GM23338 (cell line): ENCODE results near the gene CHN2. TPM values are rescaled to one million over a fixed set of nuclear protein-coding genes. Genes with fewer than 3 reads are reported as not detected.

ENCODE experiments used
- ATAC-seq: fragments of 200-7000 bp; cut with Tn5 transposase; 3 replicates; pipeline ENCODE4 v1.9.1; 2020
- DNase-seq: peaks from one replicate; pipeline ENCODE4 v3.0.0-alpha.2; 2015; ENCODE audit warnings: low spot score
- H2AFZ ChIP-seq: fragments of 200-600 bp; sonication (generic); 2 replicates; pipeline ENCODE4 v1.8.0; 2016; ENCODE audit warnings: antibody characterized with exemption, mild to moderate bottlenecking, moderate library complexity
- H3F3A ChIP-seq: fragments of 200-600 bp; sonication (generic); replicated peaks from 2 replicates; pipeline ENCODE4 v1.8.0; 2017; ENCODE audit warnings: antibody characterized with exemption, mixed run types, low read depth
- H3K27ac ChIP-seq: fragments of 200-600 bp; sonication (generic); 2 replicates; pipeline ENCODE4 v1.6.1; 2016; ENCODE audit warnings: low read depth
- H3K27me3 ChIP-seq: fragments of 200-600 bp; sonication (generic); 2 replicates; pipeline ENCODE4 v1.8.0; 2016; ENCODE audit warnings: mild to moderate bottlenecking, mixed run types, moderate library complexity; ENCODE audit not compliant: insufficient read depth
- H3K36me3 ChIP-seq: fragments of 200-600 bp; sonication (generic); 2 replicates; pipeline ENCODE4 v1.8.0; 2016; ENCODE audit warnings: mild to moderate bottlenecking; ENCODE audit not compliant: insufficient read depth
- H3K4me1 ChIP-seq: fragments of 200-600 bp; sonication (generic); 2 replicates; pipeline ENCODE4 v1.8.0; 2016; ENCODE audit warnings: mild to moderate bottlenecking, moderate library complexity; ENCODE audit not compliant: insufficient read depth
- H3K4me2 ChIP-seq: fragments of 200-600 bp; sonication (generic); 2 replicates; pipeline ENCODE4 v1.7.1; 2017; ENCODE audit warnings: mixed run types
- H3K4me3 ChIP-seq: fragments of 200-600 bp; sonication (generic); 2 replicates; pipeline ENCODE4 v1.6.1; 2016; ENCODE audit warnings: mixed run types
- H3K79me2 ChIP-seq: fragments of 200-600 bp; sonication (generic); replicated peaks from 2 replicates; pipeline ENCODE4 v1.8.0; 2017; ENCODE audit warnings: mild to moderate bottlenecking; ENCODE audit not compliant: insufficient read depth
- H3K9me2 ChIP-seq: fragments of 200-600 bp; sonication (generic); 2 replicates; pipeline ENCODE4 v1.8.0; 2017; ENCODE audit not compliant: insufficient read depth
- H4K20me1 ChIP-seq: fragments of 200-600 bp; sonication (generic); replicated peaks from 2 replicates; pipeline ENCODE4 v1.8.0; 2017; ENCODE audit warnings: mild to moderate bottlenecking; ENCODE audit not compliant: insufficient read depth
- H3K27ac Mint-ChIP-seq: 2 replicates; pipeline ENCODE4 v1.8.0; 2020; ENCODE audit warnings: inconsistent platforms, mild to moderate bottlenecking, moderate library complexity, mixed read lengths
- H3K27me3 Mint-ChIP-seq: 3 replicates; pipeline ENCODE4 v1.8.0; 2022; ENCODE audit warnings: low read depth, mild to moderate bottlenecking, moderate library complexity, mixed read lengths, inconsistent platforms; ENCODE audit not compliant: insufficient read depth, poor library complexity
- H3K36me3 Mint-ChIP-seq: 3 replicates; pipeline ENCODE4 v1.8.0; 2021; ENCODE audit warnings: low read depth, mild to moderate bottlenecking, inconsistent platforms, moderate library complexity, mixed read lengths
- H3K4me1 Mint-ChIP-seq: 3 replicates; pipeline ENCODE4 v1.8.0; 2020; ENCODE audit warnings: mild to moderate bottlenecking, inconsistent platforms, mixed read lengths
- H3K4me3 Mint-ChIP-seq: 3 replicates; pipeline ENCODE4 v1.8.0; 2021; ENCODE audit warnings: moderate library complexity, mild to moderate bottlenecking, inconsistent platforms, mixed read lengths
- H3K9me3 Mint-ChIP-seq: 3 replicates; pipeline ENCODE4 v1.8.0; 2020; ENCODE audit warnings: moderate library complexity, mild to moderate bottlenecking, inconsistent platforms, mixed read lengths
- CREB1 ChIP-seq: fragments of 250-450 bp; sonication (Bioruptor Pico); IDR thresholded peaks from 2 replicates; pipeline ENCODE4 v1.5.0; 2020; ENCODE audit warnings: low read depth, mild to moderate bottlenecking, moderate library complexity
- EZH2 ChIP-seq: fragments of 200-600 bp; sonication (generic); IDR thresholded peaks from one replicate; pipeline ENCODE4 v1.8.0; 2017; ENCODE audit warnings: antibody characterized with exemption, mild to moderate bottlenecking, low read depth; ENCODE audit not compliant: unreplicated experiment
- EZH2phosphoT487 ChIP-seq: fragments of 200-600 bp; sonication (generic); IDR thresholded peaks from one replicate; pipeline ENCODE4 v1.8.1; 2018; ENCODE audit warnings: antibody characterized with exemption; ENCODE audit not compliant: unreplicated experiment
- JUNB ChIP-seq: IDR thresholded peaks from one replicate; pipeline ENCODE4 v1.6.1; 2016; ENCODE audit warnings: antibody characterized with exemption; ENCODE audit not compliant: unreplicated experiment
- NANOG ChIP-seq: IDR thresholded peaks from 2 replicates; pipeline ENCODE4 v1.6.1; 2016; ENCODE audit warnings: antibody characterized with exemption, borderline replicate concordance
- POLR2AphosphoS5 ChIP-seq: IDR thresholded peaks from 2 replicates; pipeline ENCODE4 v1.6.1; 2016; ENCODE audit warnings: antibody characterized with exemption, low read depth
- STAT1 ChIP-seq: IDR thresholded peaks from one replicate; pipeline ENCODE4 v1.6.1; 2016; ENCODE audit warnings: antibody characterized with exemption; ENCODE audit not compliant: unreplicated experiment
- ZNF114 ChIP-seq: fragments of 250-450 bp; sonication (Bioruptor Pico); IDR thresholded peaks from 2 replicates; pipeline ENCODE4 v1.5.0; 2020; ENCODE audit warnings: mild to moderate bottlenecking, moderate library complexity
- ZNF331 ChIP-seq: fragments of 250-450 bp; sonication (Bioruptor Pico); IDR thresholded peaks from 2 replicates; pipeline ENCODE4 v1.5.0; 2020; ENCODE audit warnings: low read depth, mild to moderate bottlenecking, moderate library complexity
- polyA plus RNA-seq: library from polyadenylated mRNA; unstranded; fragments of >200 nt; fragmentation: Nextera tagmentation; extraction: Ambion mirVana; gene quantifications from 2 replicates; pipeline ENCODE4 v1.2.1, GENCODE V29; 2016
- total RNA-seq: library from RNA; depleted of rRNA; stranded (reverse); fragments of >200 nt; shearing (Covaris generic); gene quantifications from 2 replicates; pipeline ENCODE4 v1.2.3, GENCODE V29; 2014
- TF ChIP-seq, protein P1 (sequence below): IDR thresholded peaks from one replicate; pipeline ENCODE4 v1.6.1; 2018; ENCODE audit warnings: antibody characterized with exemption; ENCODE audit not compliant: unreplicated experiment
- TF ChIP-seq, protein P2 (sequence below): fragments of 250-450 bp; sonication (Bioruptor Pico); IDR thresholded peaks from 2 replicates; pipeline ENCODE4 v1.5.0; 2020; ENCODE audit warnings: mild to moderate bottlenecking, moderate library complexity
- TF ChIP-seq, protein P3 (sequence below), 2 experiments: fragments of 200-600 bp in 1 of 2; sonication (generic) in 1 of 2; conservative IDR thresholded peaks; 2 replicates each; pipeline versions ENCODE4 v1.5.1 to v1.6.1; 2016 to 2017; ENCODE audit warnings: antibody characterized with exemption in 2 of 2, low read depth in 2 of 2, mild to moderate bottlenecking in 2 of 2, moderate library complexity in 1 of 2
- TF ChIP-seq, protein P4 (sequence below): IDR thresholded peaks from 2 replicates; pipeline ENCODE4 v1.6.1; 2016; ENCODE audit warnings: antibody characterized with exemption

CHN2 gene
- total and polyA plus RNA-seq, 2 experiments from 2014 or later: 6.1 to 7.5 TPM

DNA sequence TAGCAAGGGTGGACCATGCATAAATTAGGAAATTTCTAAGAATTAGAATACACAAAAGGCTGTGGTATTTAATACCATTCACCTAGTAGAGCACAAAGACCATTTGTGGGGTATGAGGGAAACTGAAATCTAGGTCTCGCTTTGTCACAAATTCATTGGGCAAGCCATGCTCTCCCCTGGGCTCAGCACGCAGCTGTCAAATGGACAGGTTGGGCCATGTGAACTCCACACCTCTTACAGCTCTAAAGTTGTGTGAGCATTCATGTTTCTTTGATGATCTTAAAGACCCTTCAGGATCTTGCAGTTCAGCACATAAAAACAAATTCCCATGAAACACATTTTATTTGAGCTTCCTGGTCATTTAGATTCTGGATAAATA, 121.3 kb downstream of the CHN2 start:
- Mint-ChIP-seq H3K4me1 (peaks cover 17% of the 10 kb centered on the region), H3K27me3 (peaks cover 3% of the 10 kb centered on the region), H3K9me3 (peaks cover 4% of the 10 kb centered on the region; the same call in 2 of the 3 replicates), H3K27ac (no peak overlapping the region), H3K4me3 (no peak overlapping the region), H3K36me3 (peaks cover 3% of the 10 kb centered on the region; the same call in 1 of the 3 replicates)
- Histone ChIP-seq H3F3A (no peaks in the 10 kb centered on the region), H3K27me3 (no peaks in the 10 kb centered on the region), H3K4me3 (no peak overlapping the region), H2AFZ (no peak overlapping the region), H3K79me2 (no peaks in the 10 kb centered on the region), H3K4me1 (peaks cover 25% of the 10 kb centered on the region), H4K20me1 (no peaks in the 10 kb centered on the region), H3K27ac (no peak overlapping the region), H3K4me2 (no peak overlapping the region), H3K36me3 (no peaks in the 10 kb centered on the region), H3K9me2 (no peaks in the 10 kb centered on the region)
- no peak for DNase-seq
- TF ChIP-seq EZH2 (no peak), CREB1 (no peak), ZNF114 (CRISPR knock-in tag) (no peak), JUNB (no peak), POLR2AphosphoS5 (no peak), ZNF331 (CRISPR knock-in tag) (no peak), STAT1 (no peak), EZH2phosphoT487 (no peak), NANOG (no peak)
- TF ChIP-seq, protein P1, sequence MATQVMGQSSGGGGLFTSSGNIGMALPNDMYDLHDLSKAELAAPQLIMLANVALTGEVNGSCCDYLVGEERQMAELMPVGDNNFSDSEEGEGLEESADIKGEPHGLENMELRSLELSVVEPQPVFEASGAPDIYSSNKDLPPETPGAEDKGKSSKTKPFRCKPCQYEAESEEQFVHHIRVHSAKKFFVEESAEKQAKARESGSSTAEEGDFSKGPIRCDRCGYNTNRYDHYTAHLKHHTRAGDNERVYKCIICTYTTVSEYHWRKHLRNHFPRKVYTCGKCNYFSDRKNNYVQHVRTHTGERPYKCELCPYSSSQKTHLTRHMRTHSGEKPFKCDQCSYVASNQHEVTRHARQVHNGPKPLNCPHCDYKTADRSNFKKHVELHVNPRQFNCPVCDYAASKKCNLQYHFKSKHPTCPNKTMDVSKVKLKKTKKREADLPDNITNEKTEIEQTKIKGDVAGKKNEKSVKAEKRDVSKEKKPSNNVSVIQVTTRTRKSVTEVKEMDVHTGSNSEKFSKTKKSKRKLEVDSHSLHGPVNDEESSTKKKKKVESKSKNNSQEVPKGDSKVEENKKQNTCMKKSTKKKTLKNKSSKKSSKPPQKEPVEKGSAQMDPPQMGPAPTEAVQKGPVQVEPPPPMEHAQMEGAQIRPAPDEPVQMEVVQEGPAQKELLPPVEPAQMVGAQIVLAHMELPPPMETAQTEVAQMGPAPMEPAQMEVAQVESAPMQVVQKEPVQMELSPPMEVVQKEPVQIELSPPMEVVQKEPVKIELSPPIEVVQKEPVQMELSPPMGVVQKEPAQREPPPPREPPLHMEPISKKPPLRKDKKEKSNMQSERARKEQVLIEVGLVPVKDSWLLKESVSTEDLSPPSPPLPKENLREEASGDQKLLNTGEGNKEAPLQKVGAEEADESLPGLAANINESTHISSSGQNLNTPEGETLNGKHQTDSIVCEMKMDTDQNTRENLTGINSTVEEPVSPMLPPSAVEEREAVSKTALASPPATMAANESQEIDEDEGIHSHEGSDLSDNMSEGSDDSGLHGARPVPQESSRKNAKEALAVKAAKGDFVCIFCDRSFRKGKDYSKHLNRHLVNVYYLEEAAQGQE: no peak
- TF ChIP-seq, protein P2, sequence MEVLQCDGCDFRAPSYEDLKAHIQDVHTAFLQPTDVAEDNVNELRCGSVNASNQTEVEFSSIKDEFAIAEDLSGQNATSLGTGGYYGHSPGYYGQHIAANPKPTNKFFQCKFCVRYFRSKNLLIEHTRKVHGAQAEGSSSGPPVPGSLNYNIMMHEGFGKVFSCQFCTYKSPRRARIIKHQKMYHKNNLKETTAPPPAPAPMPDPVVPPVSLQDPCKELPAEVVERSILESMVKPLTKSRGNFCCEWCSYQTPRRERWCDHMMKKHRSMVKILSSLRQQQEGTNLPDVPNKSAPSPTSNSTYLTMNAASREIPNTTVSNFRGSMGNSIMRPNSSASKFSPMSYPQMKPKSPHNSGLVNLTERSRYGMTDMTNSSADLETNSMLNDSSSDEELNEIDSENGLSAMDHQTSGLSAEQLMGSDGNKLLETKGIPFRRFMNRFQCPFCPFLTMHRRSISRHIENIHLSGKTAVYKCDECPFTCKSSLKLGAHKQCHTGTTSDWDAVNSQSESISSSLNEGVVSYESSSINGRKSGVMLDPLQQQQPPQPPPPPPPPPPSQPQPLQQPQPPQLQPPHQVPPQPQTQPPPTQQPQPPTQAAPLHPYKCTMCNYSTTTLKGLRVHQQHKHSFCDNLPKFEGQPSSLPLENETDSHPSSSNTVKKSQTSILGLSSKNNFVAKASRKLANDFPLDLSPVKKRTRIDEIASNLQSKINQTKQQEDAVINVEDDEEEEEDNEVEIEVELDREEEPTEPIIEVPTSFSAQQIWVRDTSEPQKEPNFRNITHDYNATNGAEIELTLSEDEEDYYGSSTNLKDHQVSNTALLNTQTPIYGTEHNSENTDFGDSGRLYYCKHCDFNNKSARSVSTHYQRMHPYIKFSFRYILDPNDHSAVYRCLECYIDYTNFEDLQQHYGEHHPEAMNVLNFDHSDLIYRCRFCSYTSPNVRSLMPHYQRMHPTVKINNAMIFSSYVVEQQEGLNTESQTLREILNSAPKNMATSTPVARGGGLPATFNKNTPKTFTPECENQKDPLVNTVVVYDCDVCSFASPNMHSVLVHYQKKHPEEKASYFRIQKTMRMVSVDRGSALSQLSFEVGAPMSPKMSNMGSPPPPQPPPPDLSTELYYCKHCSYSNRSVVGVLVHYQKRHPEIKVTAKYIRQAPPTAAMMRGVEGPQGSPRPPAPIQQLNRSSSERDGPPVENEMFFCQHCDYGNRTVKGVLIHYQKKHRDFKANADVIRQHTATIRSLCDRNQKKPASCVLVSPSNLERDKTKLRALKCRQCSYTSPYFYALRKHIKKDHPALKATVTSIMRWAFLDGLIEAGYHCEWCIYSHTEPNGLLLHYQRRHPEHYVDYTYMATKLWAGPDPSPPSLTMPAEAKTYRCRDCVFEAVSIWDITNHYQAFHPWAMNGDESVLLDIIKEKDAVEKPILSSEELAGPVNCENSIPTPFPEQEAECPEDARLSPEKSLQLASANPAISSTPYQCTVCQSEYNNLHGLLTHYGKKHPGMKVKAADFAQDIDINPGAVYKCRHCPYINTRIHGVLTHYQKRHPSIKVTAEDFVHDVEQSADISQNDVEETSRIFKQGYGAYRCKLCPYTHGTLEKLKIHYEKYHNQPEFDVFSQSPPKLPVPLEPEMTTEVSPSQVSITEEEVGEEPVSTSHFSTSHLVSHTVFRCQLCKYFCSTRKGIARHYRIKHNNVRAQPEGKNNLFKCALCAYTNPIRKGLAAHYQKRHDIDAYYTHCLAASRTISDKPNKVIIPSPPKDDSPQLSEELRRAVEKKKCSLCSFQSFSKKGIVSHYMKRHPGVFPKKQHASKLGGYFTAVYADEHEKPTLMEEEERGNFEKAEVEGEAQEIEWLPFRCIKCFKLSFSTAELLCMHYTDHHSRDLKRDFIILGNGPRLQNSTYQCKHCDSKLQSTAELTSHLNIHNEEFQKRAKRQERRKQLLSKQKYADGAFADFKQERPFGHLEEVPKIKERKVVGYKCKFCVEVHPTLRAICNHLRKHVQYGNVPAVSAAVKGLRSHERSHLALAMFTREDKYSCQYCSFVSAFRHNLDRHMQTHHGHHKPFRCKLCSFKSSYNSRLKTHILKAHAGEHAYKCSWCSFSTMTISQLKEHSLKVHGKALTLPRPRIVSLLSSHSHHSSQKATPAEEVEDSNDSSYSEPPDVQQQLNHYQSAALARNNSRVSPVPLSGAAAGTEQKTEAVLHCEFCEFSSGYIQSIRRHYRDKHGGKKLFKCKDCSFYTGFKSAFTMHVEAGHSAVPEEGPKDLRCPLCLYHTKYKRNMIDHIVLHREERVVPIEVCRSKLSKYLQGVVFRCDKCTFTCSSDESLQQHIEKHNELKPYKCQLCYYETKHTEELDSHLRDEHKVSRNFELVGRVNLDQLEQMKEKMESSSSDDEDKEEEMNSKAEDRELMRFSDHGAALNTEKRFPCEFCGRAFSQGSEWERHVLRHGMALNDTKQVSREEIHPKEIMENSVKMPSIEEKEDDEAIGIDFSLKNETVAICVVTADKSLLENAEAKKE: no peak
- TF ChIP-seq, protein P3, sequence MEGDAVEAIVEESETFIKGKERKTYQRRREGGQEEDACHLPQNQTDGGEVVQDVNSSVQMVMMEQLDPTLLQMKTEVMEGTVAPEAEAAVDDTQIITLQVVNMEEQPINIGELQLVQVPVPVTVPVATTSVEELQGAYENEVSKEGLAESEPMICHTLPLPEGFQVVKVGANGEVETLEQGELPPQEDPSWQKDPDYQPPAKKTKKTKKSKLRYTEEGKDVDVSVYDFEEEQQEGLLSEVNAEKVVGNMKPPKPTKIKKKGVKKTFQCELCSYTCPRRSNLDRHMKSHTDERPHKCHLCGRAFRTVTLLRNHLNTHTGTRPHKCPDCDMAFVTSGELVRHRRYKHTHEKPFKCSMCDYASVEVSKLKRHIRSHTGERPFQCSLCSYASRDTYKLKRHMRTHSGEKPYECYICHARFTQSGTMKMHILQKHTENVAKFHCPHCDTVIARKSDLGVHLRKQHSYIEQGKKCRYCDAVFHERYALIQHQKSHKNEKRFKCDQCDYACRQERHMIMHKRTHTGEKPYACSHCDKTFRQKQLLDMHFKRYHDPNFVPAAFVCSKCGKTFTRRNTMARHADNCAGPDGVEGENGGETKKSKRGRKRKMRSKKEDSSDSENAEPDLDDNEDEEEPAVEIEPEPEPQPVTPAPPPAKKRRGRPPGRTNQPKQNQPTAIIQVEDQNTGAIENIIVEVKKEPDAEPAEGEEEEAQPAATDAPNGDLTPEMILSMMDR (conservative IDR thresholded peaks at IDR 0.05; ENCODE audit: low read depth in 2 of 2): no peak
- TF ChIP-seq, protein P4, sequence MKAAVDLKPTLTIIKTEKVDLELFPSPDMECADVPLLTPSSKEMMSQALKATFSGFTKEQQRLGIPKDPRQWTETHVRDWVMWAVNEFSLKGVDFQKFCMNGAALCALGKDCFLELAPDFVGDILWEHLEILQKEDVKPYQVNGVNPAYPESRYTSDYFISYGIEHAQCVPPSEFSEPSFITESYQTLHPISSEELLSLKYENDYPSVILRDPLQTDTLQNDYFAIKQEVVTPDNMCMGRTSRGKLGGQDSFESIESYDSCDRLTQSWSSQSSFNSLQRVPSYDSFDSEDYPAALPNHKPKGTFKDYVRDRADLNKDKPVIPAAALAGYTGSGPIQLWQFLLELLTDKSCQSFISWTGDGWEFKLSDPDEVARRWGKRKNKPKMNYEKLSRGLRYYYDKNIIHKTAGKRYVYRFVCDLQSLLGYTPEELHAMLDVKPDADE: no peak
- no peak for ATAC-seq
